HG03060 (cell line): ENCODE data around the gene SCTR.

Experiments
- ATAC-seq: cut with Tn5 transposase; IDR thresholded peaks from one replicate; pipeline ENCODE4 v1.9.1; 2021; ENCODE audit warnings: low read depth, moderate number of reproducible peaks; ENCODE audit not compliant: unreplicated experiment

The SCTR gene

DNA sequence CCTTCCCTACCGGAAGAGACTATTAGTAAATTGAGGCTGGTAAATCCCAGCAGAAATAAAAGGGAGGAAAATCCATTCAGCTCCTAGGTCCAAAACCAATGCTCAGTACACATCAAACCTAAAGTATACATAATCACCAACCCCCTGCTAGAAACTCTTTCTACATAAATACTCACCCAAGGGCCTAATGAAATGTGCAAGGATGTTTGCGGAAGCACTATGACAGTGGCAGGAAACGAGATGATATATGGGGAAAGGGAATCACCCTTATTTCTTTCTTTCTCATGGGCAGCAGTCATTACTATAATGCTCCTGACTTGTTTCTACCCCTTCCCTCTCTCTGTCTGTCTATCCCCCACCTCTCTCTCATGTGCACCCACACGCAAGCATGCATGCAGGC, 1.3 kb upstream of the SCTR start:
- ATAC-seq: no peak

DNA sequence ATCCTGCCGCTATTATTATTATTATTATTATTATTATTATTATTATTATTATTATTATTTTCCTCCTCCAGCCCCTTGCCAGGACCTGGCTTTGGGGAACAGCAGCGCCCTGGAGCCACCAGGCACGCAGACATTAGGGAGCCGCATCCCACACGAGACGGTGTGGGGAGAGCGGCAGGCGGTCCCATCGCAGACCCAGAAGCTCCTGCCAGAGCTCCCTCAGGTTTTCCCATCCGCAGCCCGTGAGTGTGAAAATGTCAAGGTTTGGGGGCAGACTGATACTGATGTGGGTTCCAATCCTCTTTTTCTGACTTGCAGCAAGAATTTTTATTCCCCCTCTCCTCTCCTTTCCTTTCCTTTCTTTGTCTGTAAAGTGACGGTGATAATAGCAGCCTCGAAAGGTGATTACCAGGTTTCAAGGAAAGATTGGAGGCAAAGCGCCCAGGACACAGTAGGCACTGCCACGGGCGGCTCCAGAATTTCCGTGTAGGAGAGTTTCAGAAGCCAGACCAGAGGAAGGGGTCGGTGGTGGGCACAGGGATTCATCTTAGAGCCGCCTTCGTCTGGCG, 816 bp downstream of the SCTR start:
- ATAC-seq: no peak

DNA sequence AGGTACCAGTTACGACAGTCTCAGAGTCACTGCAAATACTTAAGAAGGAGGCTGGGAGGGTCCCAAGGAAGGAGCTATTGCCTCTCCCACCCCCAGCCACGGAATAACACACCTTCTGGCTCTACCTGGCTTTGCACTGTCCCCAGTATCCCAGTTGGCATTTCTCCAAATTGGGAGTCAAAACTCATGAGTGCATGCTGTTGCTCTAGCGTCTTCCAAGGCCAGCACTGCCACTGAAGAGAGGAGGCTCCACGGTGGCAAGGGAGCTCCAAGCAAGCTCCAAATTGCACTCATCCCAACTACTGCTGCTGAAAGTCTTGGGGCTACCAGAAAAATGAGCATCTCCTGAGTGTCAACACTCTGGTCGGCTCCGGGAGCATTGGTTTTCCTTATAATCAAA, 1.6 kb downstream of the SCTR start:
- ATAC-seq: no peak

DNA sequence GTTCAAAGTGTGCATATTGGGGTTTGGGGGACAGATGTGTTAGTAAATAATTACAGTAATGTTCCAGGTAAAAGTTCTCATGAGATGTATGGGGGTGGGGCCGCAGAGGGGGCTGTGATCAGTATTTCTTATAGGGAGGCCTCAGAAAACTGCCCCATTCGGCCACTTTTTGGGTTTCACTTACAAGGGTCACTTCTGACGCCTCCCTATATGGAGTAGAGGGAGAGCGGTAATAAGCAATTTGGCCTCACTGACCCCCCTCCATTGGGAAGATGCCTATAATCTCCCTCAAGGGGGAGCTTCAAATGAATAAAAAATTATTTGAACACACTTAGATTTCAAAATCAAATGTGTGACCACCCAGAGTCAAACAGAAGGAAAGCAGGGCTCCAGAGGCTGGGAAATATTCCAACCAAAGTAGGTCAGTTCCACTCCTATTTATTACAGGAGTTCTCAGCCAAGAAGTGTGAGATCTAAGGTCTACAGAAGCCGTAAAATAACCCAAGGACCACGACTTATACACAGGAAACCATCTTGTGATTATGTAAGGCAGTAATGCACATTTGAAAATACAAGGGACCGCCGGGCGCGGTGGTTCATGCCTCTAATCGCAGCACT, 2.7 kb downstream of the SCTR start:
- ATAC-seq: no peak

DNA sequence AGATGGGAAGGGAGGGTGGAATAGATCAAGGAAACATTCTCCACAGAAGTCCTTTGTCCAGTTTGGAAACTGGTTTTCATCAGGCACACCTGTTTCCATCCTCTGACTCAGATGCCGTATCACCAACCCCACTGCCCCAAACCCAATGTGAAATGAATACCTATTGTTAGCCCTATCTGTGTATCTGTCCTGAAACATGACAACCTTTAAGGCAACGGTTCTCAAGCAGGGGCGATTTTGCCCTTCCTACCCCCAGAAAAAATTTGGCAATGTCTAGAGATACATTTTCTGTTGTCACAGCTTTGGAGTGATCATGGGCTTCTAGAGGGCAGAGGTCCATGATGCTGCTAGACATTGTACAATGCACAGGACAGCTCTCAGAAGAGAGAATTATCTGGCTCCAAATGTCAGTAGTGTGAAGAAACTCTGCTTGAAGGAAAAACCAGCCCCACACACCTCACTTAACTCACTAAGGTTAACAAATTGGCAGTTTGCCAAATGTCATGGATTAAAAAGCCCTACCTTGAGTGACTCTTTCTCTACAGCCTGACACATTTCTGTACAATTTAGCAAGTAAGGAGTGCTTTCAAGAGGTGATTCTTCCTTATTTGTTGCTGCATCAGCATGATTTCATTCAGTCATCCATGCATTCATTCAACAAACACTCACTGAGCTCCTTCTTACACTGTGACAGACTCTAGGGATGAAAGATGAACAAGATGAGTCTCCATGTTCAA, 3.4 kb downstream of the SCTR start:
- ATAC-seq: no peak

DNA sequence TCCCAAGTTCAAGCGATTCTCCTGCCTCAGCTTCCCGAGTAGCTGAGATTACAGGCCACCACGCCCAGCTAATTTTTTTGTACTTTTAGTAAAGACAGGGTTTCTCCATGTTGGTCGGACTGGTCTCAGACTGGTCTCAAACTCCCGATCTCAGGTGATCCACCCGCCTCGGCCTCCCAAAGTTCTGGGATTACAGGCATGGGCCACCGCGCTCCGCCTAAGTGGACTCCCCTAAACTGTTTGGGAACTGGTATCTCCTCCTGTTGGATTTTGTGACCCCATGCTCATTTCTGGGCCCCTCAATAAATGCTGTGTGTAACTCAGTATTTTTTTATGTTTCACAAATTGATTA, 5.2 kb downstream of the SCTR start:
- ATAC-seq: no peak

DNA sequence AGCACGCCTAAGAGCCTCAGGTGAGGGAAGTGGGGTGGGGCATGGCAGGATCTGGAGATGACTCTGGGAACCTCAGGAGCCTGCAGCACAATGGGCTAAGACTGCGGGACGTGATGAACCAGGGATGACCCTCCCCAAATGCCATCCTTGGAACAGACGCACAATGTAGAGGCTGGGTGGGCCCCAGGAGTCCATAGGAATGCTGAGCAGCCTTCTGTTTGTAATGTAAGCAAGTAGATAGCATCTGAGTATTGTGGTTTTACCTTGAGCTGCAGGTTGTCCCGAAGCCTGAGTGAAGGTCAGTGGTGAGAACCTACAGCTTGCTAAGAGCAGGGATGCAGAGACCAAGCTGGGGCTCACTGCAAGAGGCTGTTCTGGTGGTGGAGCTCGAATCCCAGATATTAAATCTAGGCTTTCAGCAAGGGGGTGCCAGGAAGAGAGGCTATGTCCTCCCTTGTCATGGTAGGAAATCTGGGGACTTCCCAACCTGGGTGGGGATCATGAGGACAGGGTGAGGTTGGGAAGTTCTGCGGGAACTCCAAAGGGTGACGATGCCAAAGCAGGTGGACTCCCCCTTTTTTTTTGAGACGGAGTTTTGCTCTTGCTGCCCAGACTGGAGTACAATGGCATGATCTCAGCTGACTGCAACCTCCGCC, 5.8 kb downstream of the SCTR start:
- ATAC-seq: no peak

DNA sequence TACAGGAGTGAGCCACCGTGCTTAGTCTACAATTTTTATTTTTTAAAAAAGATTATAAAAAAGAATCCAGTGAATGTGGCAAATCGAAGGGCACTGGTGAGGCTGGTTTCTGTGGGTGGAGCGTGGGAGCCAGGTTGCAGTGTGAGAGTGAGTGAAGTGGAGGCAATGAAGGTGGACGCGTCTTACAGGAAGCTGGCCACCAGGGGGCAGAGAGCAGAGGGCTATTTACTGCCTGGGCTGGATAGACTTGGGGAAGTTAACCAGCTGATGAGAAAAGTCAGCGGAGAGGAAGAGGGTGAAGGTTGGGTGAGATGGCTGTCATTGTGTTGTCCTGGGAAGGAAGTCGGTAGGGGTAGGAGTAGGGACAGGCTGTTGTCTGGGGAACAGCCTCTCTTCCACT, 6.8 kb downstream of the SCTR start:
- ATAC-seq: no peak

DNA sequence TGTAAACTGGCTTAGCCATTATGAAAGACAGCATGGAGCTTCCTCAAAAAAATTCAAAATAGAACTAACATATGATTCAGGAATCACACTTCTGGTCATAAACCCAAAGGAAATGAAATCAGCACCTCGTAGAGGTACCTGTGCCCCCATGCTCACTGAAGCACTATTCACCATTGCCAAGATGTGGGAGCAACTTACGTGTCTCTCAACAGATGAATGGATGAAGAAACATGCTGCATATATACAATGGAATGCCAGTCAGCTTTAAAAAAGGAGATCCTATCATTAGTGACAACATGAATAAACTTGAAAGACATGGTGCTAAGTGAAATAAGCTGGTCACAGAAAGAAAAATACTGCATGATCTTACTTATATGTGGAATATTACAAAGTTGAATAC, 8.2 kb downstream of the SCTR start:
- no peak for ATAC-seq

DNA sequence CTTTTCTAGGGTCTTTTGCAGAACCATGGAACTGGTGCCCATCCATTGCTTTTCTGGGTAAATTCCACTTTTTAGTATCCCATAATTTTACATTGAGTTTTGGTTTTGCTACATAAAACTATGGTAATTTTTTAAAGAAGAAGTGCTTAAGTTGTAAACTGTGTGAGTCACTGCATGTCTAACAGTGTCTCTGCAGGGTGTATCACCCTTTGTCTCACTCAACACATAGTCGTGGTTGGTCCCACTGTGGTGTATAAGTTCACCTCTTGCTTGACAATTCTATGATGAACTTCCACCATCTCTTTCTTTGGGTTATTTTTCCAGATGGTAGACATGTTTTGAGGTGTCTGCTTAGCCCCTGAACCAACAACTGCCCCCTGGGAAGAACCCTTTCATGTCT, 10.5 kb downstream of the SCTR start:
- ATAC-seq: no peak

DNA sequence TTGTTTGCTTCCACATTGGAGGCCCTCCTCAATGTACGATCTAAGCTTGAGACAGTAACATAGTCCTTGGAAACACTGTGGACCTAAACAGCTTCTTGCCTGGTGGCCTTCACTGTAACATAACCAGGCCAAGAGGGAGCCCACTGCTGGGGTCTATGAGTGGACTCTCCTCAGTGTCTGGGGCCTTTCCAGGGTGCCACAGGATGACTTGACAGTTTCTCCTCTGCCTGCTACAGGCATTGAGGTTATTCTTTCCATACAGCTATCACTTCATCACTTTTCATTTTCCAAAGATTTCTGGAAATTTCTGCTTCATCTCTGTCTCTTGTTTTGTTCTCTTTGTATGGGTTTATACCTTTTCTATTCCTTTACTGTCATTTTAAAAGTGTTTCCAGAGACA, 11.3 kb downstream of the SCTR start:
- ATAC-seq: no peak

DNA sequence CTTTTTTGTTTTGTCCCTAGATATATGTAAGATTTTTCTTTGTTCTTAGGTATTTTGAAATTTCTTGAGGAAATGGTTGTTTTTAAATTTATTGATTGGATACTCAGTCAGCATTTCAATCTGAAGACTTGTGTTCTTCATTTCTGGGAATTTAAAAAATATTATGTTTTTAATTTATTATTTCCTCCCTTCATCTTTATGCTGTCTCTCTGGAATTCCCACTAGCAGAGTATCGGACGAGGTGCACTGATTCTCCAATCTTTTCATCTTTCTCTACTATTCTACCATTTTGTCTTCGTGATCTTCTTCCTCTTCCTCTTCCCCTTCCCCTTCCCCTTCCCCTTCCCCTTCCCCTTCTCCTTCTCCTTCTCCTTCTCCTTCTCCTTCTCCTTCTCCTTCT, 12.3 kb downstream of the SCTR start:
- ATAC-seq: no peak

DNA sequence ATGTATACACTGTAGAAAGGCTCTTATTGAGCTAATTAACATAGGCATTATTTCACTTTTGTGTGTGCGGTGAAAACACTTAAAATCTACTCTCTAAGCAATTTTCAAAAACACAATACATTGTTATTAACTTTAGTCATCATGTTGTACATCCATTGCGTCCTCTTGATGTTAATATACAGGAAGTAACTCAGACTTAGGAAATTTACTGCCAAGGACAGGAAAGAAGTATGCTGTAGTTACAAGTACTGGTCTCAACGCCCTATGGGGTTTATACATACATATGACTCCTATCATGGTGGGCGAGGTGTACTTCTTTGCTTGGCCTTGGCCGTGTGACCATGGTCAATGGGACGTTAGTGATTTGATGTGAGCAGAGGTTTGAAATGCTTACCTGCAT, 15.5 kb downstream of the SCTR start:
- ATAC-seq: no peak

DNA sequence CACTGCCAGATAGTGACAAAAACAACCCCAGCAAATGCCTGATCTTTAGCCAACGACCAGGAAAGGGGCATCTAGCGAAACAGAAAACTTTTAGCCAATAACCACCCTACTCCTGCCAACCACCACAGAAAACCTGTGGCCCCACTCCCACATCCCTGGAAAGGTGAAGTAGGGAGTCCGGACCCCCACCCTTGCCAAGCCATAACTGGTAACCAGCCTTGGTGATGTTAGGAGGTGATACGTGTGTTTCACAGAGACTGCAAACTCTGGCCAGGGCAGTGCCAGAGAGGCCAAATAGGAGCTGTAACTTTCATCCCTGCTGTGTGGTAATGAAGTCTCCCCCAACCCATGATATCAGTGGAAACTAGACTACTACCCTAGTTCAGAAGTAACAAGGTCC, 27.6 kb downstream of the SCTR start:
- ATAC-seq: no peak

DNA sequence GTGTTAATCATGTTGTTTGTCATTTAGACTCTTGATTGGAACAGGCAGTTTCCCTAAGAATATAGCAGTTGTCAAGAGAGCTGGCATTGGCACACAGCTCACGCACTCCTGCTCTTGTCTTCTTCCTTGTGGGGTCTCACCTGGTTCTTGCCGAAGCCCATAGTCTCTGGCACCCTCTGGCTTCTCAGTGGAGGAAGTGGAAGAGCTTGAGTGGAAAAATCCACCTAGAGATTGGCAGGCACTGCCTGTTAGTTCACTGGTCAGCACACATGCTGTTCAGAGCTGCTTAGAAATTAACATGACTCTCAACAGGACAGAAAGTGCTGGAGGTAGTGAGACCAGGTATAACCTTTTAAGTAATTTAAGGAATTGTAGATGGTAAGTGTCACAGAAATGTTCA, 28.3 kb downstream of the SCTR start:
- no peak for ATAC-seq

DNA sequence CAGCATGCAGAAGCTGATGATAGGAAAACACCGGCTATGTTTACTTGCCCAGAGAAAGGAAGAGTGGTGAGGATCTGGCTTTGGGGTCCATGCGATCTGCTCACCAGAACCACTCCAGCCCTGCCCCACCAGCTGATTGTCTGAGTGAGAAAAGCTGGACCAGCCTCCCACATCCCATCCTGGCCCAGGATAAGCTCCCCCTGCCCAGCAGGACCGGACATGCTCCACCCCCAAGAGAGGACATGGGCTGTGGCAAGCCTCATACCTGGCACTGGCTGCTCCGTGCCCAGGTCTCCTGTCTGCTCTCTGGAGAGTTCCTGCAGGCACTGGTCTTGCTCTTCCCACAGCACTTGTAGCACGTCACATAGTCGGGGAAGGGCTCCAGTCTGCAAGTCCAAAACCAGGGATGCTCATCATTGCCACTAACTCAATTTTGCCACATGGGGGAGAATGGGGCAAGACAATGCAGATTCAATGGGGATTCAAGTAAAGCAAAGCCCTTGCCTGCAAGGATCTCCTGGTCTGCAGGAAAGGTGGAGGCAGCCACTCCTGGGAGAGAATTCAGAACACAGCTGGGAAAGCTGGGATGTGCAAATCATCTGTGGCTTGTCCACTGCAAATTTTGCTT, 30.0 kb downstream of the SCTR start:
- ATAC-seq: no peak

DNA sequence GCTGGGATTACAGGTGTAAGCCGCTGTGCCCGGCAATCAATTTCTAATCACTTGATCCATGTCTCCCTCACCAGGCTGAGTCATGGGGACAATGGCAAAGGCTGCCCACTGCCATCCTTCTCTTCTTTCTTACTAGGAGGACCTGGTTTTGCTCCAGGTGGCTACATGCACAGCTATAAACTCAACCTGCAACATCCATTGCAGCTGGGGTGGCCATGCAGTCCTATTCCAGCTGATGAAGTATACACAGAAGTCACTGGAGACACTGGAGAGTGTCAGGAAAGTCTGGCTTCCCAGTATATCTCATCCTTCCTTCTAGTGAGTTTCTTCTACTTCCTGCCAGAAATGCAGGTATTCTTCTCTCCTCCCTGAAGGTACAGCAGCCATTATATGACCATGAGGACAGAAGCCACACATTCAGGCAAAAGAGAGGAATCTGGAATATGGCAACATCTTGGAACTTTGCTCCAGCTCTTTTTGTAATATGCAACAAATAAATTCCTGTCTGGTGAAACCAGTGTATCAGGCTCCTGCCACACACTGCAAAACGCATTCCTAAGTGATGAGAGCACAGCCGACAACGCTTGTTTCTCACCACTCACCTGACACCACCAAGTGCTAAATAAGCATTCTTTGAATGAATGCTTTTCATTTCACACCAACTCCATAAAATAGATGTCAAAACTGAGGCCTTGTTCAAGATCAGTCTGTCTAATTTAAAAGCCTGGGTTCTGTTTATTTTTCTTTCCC, 32.3 kb downstream of the SCTR start:
- ATAC-seq: no peak

DNA sequence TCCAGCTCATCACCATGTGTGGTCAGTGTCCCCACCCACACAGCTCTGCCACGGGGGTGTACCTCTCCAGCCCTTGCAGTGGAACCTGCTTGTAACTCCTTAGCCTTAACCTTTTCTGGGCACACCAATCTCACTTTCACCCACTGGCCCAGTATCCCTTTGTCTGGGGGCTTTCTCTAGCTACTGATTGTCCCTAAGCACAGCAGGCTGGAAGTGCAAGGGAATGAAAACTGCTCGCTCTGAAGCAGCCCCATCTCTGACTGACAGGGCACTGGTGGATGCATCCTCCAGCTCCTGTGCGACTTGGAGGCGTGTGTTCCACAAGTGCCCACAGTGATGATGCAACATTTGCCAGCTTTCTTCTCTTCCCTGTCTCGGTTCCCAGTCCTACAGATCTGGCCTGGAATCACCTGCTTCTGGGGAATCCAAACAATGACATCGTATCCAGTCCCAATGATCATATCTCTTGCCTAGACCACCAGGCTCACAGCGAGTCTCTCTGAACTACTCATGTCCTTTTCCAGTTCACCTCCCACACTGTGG, 33.6 kb downstream of the SCTR start:
- no peak for ATAC-seq

DNA sequence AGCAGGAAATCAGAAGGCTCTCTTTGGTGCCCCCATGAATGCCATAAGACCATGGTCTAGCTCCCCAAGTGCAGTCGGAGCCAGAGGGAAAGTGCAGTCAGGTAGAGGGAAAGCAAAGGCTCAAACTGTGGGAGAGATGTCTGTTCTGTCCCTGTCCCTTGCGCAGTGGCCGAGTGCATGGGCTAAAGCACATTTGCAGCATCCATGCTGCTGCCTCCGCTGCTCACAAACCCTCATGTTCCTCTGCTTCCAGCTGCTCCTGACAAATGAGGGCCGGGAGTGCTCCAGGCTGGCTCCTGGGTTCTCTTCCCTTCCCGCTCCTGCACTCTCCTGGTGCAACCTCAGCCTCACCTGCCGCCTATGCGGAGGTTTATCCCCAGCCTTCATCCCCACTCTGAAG, 34.2 kb downstream of the SCTR start:
- ATAC-seq: no peak

DNA sequence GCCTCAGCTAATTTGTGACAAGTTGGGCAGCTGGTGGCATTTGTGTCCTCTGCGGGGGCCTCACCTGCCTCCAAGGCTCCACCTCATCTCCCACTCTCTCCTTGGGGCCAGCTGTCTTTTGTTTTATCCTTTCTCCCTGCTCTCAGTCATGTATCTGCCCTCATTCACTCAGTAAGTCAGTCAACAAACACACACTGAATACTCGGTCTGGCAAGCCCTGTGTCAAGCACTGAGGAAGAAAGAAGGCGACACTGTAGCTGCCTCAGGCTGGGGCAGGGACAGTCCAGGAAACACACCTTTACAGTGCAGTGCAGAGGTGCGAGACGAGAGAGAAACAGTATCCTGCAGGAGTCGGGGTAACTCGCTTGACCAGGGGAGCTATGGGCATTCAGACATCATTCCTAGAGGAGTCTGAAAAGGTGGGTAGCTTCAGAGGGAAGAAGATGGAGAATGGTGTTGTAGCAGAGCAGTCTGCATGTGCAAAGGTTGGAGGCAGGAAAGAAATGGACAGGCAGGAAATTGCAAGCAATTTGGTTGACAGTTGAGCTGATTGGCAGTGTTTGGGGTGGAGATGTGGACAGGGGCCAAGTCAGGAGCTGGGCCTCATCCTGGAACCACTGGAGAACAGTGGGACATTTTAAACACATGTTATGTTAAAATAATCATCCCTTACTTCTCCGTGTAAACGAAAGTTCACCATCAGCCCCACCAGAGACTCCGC, 34.9 kb downstream of the SCTR start:
- no peak for ATAC-seq
